HL-60/S4 treated with retinoic acid at 250 ng/mL for 4 days and 3 days (cell line): ENCODE measurements around the gene EGLN3.

Source experiments
- in situ Hi-C: fragments of 300-500 bp; cut with MboI; formaldehyde crosslinking; loops from 2 replicates; pipeline ENCODE4 v1.7.0; 2022; ENCODE audit warnings: low sequenced_read_pairs

Gene EGLN3

DNA sequence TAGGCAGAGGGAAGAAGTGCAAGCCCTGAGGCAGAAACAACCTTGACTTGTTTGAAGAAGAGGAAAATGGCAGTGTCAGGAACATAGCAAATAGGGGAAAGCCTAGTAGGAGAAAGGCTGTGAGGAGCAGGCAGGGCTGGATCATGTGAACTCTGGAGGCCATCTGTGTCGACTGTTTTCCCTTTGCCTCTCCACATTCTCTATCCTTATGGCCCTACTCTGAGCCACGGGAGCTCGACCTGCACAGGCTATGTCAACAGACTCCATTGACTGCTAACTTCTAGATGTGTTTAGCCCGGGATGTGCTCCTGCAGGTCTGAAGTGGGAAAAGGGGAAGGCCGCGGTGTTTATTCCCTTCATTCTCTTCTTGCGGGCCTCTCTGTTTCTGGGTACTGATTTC lies 35.2 kb downstream of the EGLN3 start:
- in situ Hi-C loops: no loop called here

GRCh38 chr14:33914676-33915516 lies 36.0 kb downstream of the EGLN3 start:
- in situ Hi-C loops: no loop called here

DNA sequence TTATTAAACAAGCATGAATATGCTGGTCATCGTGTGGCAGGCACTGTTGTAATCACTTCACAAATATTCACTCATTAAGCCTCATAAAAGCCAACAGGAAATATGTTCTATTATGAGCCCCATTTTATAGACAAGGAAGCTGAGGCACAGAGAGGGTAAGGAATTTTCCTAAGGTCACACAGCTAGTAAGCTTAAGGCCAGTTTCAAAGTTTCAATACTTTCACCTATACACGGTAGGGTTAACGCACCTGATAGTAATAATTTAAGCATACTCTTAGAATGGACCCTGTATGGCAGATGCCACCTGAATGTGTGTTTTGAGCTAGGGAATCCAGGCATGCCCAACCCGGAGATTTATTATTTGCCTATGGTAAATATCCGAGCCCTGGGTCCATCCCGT lies 39.8 kb downstream of the EGLN3 start:
- in situ Hi-C loops: no loop called here

DNA sequence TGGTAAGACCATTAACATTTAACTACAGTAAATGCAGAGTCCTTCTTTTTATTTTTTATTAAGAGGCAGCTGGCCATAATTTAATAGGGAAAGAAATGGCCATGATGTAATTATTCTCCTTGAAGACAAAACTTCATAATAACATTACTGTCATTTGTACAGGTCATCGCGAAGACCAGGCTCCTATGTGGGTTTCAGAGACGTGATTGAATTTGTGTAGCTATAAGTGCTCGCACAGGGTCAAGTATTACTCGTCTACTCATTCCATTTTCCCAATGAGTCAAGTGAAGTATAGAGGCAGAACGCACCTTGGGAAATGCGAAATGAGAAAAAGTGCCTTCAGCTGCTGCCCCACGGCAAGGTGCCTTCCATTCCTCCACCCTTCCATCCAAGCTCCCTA lies 40.4 kb downstream of the EGLN3 start:
- in situ Hi-C loops: no loop called here

DNA sequence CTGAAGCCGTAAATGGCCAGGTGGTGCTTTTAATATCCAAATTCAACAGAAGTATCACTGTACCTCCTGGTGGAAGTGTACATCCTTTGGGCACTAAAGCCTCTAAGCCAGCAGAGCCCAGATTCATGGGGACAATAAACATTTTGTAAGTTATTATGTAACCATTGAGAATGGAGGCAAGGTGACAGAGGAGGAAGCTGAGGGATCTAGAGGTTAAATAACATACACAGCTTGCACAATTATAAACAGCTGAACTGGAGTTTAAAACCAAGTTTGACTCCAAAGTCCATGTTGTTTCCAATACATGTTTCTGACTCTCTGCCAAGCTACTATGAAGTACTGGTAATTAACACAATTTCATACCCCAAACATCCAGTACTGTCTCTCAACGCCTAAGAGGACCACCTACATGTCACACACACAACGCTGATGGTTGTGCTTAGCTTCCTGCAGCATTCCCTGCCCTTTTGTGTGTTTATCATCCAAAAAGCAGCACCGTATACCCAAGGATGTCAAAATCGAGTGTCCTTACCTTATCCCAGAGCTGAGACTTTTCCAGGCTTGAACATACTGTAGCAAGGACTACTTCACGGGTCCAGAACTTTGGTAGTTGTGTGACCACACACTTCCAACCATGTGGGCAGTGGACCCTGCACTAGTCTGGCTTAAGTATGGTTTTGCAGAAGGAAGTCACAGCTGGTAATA lies 41.3 kb downstream of the EGLN3 start:
- in situ Hi-C loops: no loop called here

DNA sequence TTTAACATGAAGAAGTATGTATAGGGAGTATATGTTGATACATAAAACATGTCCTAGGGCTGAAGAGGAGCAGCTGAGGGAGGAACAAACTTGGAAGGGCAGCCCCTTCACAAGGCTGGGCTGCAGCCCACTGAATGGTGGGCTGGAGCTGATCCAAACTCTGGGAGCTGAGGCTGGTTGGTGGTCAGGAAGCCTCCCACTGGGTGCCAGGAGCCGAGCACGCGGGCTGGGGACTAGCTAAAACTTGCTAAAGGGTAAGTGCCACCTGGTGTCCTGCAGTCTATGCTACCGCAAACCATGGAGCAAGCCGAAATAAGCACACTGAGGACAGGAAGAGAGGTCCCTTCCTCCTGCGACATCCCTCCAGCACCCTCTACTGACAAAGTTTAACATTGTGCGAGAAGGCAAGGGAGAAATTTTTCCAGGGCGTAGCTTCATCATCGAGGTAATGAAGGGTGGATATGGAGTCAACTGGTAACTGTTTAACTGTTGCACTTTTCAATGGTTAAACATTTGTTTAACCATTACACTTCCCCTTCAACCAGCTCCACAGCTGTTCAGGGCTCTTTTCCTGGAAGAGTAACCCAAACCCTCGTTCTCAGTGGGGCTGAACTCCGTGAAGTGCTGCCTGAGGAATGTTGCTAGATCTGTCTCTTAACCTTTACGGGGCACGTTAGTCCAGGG lies 42.2 kb downstream of the EGLN3 start:
- in situ Hi-C loops: no loop called here

GRCh38 chr14:33906968-33907367 lies 43.9 kb downstream of the EGLN3 start:
- in situ Hi-C loops: no loop called here

DNA sequence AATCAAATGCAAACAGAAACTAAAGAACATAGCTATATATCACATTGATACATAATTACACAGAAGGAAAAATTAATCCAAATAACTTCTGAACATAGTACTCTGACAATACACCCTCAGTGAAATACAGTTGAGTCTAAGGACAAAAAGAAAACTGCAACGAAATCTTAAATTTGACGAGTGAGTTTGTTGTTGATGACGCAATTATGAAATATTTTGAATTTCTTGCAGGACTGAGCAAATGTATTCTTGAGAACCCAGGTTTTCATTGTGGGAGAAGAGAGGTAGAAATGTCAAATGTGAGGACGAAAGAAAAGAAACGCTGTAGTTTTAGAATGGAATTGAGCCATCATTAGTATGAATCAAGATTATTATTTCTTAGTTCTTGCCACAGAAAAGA lies 46.3 kb downstream of the EGLN3 start:
- in situ Hi-C loops: no loop called here

- in situ Hi-C loops: no loop called here
These were observed 47.5 kb downstream of the EGLN3 start for GRCh38 chr14:33903369-33903768.

DNA sequence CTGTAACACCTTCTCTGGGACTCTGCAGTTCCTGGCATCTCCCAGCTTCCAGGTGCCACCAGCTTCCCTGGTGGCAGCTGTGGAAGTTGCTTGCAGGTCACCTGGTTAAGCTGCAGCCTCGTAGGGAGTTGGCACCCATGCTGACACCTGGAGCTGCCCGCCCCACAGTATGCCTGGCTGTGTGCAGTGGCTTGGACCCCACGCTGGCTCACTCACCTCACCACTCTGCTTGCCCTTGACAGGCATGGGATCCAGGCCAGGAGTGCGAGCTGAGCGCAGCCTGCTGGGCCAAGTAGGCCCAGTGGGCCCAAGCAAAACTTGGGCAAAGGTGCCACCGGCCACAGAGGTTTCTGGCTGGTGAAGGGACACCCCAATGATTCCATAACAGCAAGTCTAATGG lies 48.5 kb downstream of the EGLN3 start:
- in situ Hi-C loops: no loop called here

DNA sequence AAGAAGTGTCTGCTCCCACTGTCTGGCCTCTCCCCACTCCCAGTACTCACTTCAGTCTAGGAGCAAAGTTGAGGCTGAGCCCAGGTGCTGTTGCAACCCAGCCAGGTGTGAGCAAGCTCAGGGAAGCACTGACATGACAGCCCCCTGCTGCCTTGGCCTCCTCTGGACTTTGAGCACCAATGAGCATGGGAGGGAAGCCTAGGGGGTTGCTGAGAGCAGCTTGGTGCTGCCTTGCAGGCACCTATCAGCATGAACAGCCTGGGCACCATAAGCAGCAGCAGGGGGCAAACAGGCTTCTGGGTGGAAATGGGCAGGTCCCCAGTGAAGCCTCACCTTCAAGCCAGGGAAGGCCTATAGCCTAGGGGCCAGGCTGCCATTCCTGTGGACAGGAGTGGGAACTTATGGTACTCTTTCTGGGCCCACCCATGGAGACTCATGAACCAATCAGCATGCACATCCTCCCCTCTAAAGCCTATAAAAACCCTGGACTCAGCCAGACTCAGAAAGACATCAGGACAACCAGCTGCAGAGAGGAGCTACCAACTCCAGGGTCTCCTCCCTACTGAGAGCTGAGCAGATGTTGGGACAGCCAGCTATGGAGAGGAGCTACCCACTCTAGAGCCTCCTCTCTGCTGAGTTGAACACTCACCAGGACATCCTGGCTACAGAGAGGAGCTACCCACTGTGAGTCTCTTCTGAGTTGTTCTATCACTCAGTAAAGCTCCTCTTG lies 49.3 kb downstream of the EGLN3 start:
- in situ Hi-C loops: no loop called here

GRCh38 chr14:33900706-33901105 lies 50.2 kb downstream of the EGLN3 start:
- in situ Hi-C loops: no loop called here

GRCh38 chr14:33899723-33900341 lies 51.0 kb downstream of the EGLN3 start:
- in situ Hi-C loops: no loop called here

DNA sequence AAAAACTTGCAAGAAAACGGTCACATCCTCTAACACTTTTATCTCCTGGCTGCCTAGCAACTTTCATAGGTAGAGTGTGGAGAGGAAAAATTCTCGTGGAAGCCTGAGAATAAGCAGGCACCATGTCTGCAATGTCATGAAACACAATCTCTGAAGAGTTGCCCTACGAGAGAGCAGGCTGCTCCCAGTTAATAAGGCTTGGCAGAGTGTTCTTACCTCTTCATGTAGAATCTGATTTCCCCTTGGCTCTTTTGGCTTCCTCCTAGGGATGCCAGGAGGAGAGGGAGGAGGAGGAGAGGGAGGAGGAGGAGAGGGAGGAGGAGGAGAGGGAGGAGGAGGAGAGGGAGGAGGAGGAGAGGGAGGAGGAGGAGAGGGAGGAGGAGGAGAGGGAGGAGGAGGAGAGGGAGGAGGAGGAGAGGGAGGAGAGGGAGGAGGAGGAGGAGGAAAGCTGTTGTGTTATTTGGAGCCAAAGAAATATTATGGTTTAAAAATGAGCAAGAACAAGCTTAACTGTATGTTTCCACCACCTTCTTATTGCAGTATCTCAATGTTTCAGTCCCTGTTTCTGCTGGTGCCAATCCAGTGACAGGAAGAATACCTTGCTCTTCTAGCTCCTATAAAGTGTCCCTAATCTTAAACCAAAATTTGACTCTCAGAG lies 52.9 kb downstream of the EGLN3 start:
- in situ Hi-C loops: no loop called here

GRCh38 chr14:33897382-33897781 lies 53.5 kb downstream of the EGLN3 start:
- in situ Hi-C loops: no loop called here

- in situ Hi-C loops: no loop called here
These were observed 56.5 kb downstream of the EGLN3 start for GRCh38 chr14:33894339-33894738.

- in situ Hi-C loops: no loop called here
These were observed 59.2 kb downstream of the EGLN3 start for GRCh38 chr14:33891700-33892099.

DNA sequence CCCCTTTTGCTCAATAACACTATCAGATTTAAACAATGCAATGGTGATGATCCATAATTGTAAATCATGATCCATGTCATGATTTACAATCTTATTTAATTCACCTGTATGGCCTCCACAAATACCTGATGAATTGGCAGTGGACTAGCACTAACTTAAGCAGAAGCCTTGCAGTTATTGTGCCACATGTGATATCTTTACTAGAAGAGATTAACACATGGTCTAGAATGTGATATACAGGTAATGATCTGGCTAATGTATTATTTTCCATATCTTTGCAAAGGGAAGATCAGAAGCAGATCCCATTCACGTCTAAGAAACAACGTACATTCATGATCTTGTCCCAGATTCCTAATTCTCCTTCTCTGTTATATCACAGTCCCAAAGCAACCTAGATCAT lies 66.0 kb downstream of the EGLN3 start:
- in situ Hi-C loops: no loop called here

DNA sequence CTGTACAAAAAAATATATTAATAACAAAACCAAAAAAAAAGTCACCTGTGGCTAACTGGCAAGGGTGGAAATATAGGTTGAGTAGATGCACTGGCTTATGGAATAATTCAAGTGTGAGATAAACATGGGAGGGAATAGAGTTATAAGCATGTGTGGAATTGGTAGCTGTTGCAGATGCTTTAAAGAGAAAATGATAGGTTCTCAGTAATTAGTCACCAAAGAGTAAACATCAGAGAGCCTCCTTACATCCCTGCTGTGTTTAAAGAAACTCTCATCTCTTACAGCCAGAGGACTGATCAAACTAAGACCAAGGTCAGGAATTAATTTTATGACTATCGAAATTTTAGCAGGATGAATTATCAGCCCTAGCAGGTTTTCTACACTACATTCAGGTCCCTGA lies 70.5 kb downstream of the EGLN3 start:
- in situ Hi-C loops: no loop called here

- in situ Hi-C loops: no loop called here
These were observed 71.1 kb downstream of the EGLN3 start for GRCh38 chr14:33879684-33880286.
